ENCODE data around the gene PPIF.

PPIF gene

GRCh38 chr10:79313911-79314439 is 33.3 kb upstream of the PPIF start:
- no peak for DNase-seq

- no peak for DNase-seq
Measured at GRCh38 chr10:79314761-79315601, 32.3 kb upstream of the PPIF start.

DNA sequence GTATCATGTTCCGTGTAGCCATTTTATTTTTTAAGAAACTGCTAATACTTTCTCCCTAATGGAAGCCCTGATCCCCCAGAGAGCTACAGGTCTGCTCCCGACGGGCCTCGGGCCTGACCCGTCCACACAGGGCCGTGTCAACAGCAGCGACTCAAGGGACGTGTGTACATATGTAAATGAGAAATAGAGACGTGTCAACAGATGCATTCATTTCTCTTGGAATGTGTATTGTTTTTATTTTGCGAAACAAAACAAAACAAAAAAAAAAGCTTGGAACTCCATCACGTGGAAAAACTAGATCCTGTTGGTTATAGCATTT is 31.7 kb upstream of the PPIF start:
- DNase-seq = no peak

GRCh38 chr10:79316671-79317431 is 30.4 kb upstream of the PPIF start:
- no peak for DNase-seq

DNA sequence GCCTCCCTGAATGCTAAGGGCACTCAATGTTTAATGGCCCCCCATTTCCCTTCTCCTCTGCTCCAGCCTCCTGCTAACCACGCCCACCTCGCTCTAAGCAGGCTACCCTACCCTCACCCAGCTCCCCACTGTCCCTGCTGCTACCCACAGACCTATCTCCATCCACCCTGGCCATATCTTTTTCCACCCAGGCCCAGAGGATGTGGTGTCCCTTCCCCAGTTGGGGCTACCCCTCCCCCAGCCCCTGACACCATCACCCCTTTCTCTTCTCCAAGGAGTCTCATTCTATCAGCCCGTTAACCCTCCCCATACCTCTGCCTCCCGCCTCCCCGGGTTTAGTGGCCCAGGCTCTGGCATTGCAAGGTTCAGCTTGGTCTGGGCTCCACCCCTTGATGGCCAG is 28.9 kb upstream of the PPIF start:
- DNase-seq = no peak

DNA sequence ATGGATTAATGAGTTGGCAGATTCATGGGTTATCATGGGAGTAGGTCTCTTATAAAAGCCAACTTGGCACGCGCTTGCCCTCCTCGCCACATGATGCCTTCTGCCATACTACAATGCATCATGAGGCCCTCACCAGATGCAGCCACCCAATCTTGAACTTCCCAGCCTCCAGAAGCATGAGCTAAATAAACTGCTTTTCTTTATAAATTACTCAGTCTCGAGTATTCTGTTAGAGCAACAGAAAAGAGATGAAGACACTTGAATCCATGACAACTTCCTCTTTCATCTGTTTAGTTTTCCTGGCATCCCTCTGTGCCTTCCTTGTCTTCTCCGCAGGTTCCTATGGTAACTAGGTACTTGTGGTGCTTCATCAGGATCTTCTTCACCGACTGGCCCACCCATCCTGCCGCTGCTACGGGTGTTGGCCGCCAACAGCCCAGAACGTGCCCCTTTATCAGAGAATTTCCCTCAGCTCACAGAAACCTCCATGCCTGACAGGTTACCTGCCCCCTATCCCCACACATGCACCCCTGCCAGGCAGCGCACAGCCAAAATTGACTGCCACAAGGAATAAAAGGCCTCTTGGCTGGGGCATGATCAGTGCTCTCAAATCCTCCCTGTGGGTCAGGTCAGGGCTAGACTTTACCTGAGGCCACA is 28.0 kb upstream of the PPIF start:
- no peak for DNase-seq

DNA sequence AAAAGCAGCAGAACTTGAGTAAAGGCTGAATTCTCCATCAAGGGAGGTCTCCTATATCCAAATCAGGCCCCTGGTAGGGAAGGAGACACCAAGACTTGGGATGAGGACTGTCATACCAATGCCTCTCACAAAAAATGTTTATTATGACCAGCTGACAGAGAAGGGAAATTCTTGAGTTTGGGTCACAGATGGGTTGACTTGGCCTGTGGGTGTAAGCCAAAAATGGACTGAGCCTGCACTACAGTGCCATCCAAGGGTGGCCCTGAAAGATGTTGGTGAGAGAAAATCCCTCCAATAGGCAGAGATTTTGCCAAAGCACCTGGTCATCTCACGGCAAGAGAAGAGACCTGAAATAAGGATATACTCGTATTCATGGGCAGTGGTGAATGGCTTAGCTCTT is 27.0 kb upstream of the PPIF start:
- DNase-seq = no peak

DNA sequence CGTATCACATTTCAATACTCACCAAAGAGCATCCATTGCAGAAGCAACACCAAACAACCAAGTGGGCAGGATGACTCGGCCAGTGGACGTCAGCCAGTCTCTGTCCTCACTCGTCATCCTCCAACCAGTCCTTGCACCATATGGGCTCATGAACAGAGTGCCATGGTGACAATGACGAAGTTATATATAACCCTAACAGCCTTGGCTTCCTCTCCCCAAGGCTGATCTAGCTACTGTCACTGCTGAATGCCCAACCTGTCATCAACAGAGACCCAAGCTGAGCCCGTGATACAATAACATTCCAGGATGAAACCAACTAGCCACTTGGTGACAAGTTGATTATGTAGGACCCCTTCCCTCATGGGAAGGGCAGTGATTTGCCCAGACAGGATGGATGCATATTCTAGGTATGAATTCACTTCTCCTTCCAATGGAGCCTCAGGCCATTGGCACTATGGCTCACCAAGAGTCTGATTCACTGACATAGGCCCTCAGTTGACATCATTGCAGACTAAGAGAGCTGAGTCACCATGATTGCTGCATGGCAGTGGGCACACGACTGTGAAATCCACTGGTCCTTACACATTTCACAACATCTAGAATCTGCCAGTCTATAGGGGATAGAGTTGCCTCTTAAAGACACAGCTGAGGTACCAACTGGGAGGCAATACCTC is 26.3 kb upstream of the PPIF start:
- DNase-seq = no peak

GRCh38 chr10:79321494-79321882 is 25.8 kb upstream of the PPIF start:
- no peak for DNase-seq

DNA sequence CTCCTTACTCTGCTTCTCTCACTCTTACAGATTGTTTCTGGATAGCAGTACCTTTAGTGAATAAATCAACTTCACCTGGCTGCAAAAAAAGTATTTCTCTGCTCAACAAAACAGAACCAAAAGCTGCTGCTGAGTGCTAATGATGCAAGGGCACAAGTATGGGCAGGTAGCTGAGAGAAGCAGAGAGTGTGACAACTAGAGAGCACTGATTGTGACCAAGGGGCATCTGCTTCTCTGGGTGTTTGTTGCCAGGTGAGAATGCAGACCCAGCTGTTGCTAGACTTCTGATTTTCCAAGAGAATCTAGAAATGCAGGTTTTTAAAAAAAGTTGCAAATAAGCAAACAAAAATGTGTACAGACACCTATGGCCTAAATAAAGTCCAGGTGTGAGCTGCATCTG is 25.3 kb upstream of the PPIF start:
- no peak for DNase-seq

DNA sequence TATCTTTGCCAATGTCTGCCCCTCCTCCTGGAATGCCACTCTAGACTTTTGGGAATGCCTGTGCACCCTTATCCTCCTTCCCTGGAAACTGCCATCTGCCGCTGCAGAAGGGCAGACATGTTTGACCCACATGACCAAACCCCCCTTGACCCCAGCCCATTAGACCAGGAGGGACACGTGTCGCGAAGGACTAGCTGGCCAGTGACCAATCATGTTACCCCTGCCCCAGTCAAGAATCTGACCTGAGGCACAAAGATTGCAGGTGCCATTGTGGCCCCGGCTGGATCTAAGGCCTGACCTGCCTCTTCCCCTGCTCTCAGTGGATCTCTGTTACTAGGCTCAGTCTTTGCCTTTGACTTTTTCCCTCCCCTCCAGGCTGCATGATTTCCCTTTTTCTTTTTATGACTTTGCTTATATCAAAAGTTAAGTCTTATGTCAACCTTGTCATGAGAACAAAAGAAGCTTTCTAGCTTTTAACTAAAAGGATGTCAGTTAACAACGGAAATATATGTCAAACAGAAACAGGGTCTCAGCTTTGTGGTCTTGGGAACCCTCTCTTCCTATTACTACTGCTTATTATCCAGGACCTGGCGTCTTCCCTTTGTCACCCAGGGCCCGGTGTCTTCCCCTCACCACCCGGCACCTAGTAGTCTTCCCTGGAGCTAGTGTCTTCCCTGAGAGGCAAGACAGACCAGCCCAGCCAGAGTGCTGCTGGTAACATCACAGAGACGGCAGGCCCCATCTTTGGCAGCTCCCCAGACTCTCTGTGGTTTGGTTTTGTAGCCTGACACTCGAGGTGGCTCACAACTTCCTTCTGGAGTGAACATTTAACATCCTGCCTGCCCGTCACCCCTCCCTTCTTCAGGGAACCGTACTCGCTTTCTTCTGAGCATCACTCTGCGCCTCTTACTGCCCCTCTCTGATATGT is 24.4 kb upstream of the PPIF start:
- no peak for DNase-seq

- DNase-seq = no peak
Measured at GRCh38 chr10:79323602-79324001, 23.7 kb upstream of the PPIF start.

- no peak for DNase-seq
Measured at GRCh38 chr10:79324032-79324695, 23.1 kb upstream of the PPIF start.

DNA sequence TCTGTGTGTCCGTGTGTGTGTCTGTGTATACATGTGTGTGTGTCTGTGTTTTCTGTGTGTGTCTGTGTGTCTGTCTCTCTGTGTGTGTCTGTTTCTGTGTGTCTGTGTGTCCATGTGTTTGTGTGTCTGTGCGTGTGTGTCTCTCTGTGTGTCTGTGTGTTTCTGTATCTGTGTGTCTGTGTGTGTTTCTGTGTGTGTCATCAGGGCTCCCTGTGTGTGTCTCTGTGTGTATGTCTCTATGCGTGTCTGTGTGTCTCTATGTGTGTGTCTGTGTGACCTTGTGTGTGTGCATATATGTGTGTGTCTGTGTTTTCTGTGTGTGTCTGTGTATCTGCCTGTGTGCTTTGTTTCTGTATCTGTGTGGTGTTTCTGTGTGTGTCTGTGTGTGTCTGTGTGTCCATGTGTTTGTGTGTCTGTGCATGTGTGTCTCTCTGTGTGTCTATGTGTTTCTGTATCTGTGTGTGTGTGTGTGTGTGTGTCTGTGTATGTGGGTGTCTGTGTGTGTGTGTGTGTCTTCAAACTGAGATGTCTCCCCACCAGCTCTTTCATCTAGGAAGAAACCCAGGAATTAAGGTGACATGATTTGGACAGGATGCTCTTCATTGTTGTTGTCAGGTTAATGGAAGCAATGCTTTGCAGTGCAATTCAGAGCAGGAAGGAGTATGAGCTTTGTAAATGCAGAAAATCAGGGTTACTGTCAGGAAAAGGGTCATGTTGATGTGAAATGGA is 20.7 kb upstream of the PPIF start:
- DNase-seq = no peak

DNA sequence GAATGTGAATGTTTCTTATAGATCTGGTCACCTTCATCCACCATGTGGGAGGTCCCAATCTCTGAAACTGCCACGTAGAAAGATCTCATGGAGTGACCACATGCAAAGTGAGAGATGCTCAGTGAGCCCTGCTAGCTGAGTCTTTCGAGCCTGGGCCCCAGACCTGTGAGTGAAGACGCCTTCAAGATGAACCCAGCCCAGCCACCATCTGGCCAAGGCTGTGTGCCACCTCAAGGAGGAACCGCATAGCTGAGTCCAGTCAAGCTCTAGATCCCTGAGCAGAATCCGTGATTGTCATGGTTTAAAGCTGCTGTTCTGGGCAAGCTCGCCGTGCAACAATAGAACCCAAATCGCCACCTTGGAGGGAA is 20.2 kb upstream of the PPIF start:
- no peak for DNase-seq

- no peak for DNase-seq
Measured at GRCh38 chr10:79328147-79328701, 19.0 kb upstream of the PPIF start.

DNA sequence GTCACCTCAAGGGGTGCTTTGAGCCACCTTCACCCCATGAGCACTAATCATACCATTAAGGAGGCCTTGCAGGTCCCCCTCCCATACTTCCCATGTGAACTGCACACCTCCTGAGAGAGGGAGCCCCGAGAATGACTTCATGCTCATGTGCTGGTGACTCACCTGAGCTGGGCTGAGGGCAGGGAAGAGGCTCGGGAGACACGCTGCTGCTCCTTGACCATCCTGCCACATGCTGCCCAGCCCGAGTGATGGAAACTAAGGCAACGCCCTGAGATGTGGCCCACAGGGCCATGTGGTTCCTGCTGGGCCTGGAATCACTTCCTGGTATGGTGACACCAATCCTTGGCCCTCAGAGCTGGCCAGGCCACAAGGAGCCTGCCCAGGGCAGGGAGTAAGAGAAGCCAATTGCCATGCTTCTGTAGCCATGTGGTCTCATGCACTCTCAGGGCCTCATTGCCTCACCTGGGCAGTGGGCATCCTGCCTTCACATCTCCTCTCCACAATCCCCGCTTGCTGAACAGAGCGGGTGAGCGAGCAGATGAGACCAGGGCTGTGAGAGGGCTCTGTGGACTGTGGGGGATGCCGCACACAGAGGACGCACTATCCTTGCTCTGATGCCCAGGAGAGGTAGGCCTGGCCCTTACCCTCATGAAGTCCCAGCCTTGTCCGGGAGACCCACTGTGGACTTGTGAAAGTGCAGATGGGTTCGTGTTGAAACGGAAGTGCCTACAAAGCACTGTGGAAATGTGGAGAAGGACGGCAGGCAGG is 18.3 kb upstream of the PPIF start:
- no peak for DNase-seq

DNA sequence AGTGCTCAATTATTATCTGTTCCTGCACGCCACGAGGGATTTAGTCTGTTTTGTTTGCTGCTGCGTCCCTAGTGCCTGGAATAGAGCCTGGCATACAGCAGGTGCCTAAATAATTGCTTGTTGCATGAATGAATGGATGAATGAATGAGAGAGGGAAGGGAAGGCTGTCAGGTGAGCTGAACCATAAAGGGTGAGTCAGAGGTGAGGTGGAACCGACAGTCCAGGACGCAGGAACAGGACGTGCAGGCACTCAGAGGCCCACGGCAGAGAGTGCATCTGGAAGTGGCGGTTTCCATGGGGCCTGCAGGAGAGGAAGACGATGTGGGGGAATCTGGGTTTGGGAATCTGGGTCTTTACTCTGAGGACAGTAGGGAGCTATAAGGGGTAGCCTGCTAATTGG is 17.7 kb upstream of the PPIF start:
- no peak for DNase-seq

- DNase-seq = no peak
Measured at GRCh38 chr10:79331226-79331625, 16.0 kb upstream of the PPIF start.

- DNase-seq = no peak
Measured at GRCh38 chr10:79331709-79332108, 15.6 kb upstream of the PPIF start.
